GM18909 (cell line): ENCODE results near the gene TEX22.

Experiments
- ATAC-seq: cut with Tn5 transposase; IDR thresholded peaks from one replicate; pipeline ENCODE4 v1.9.1; 2021; ENCODE audit warnings: mild to moderate bottlenecking; ENCODE audit not compliant: unreplicated experiment, poor library complexity

The TEX22 gene

DNA sequence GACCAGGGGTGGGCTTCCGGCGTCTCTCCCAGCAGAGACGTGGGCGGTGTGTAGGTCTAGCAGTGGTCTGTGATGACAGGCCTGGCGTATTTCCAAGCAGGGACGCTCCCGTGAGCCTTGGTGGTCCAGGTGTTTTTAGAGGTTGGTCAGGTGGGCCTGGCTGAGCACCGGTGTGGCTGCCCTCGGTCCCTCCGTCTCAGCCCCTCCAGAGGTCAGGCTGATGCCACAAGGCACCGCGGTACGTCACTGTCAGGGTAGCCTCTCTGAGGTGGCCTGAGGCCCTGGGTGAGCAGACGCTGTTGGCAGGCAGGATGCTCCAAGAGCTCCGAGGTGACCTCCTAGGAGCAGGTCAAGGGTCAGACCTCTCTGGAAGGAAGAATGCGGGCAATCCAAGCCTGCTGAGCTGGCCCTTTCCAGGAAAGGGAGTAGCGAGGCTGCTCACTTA lies 34.8 kb downstream of the TEX22 start:
- no peak for ATAC-seq

DNA sequence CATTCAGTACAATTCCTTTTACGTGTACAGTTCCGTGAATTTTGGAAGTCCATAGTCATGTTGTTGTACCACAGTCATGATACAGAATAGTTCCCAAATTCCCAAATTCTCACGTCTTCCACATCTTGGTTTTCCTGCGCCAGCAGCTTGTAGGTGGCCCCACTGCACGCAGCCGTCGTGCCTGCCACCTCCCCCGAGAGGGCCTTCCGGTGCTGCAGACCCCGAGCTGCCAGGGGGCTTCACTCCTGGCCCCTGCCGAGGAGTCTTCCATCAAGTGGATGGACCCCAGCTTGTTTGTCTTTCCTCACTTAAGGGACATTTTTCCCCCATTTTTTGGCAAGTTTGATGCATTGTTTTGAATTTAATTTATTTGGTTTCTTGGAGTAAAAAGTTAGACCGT lies 38.1 kb downstream of the TEX22 start:
- no peak for ATAC-seq

DNA sequence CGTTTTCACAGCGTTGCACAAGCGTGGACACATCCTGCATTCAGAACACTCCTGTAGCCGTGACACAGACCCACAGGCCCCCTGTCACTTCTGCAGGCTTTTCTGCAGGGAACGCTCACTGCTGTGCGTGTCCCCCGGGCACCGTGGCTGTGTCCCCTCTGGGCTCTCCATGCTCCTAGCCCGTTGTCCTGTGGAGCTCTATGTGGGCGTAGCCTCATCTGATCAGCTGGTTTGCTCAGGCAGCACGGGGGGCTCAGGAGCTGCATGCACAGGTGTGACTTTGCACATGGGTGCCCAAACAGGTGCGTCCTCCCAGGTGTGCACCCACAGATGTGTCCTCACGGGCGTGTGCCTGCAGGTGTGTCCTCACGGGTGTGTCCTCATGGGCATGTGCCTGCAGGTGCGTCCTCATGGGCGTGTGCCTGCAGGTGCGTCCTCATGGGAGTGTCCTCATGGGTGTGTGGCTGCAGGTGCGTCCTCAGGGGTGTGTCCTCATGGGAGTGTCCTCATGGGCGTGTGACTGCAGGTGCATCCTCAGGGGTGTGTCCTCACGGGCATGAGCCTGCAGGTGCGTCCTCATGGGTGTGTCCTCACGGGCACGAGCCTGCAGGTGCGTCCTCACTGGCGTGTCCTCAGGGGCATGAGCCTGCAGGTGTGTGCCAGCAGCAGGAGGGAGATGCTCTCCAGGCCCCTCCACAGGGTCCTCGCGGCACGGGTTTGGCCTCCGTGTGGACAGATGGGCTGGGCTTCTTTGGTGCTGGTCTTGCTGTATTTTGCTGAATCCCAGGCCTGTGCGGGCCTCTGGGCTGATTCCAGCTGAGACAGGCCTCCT lies 38.8 kb downstream of the TEX22 start:
- ATAC-seq = no peak

DNA sequence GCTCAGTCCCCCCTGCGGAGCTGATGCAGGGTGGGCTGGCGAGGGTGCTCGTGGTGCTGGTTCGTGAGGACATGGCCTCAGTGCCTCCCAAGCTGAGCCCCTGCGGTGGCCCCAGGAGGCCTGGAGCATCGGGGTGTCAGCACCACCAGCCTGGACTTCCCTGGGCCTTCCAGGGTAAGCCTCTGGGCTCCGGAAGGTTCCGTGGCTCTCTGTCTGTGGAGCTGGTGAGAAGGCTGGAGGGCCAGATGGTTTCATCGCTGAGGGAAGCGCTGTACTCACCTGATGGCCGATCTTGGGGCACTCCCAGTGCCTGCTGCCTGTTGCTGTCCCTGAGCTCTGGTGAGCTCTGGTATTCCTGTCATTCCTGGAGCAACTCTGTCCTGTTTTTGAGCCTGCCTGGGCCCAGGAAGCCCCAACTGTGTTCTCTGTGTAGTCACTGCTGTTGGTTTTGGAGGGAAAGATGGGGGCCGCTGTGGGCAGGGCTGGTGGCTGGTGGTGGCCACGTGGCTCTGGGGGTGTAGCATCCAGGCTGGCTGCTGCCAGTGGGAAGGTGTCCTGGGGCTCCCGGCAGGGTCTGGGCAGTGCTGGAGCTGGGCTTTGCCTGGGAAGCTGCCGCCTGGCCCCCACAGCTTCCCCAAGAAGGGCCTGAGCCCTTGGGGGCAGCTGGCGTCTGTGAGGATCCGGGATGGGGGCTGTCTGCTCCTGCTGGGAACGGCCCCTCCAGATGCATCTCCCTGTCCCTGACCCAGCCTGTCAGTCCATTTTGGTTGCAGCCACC lies 39.6 kb downstream of the TEX22 start:
- ATAC-seq = no peak

DNA sequence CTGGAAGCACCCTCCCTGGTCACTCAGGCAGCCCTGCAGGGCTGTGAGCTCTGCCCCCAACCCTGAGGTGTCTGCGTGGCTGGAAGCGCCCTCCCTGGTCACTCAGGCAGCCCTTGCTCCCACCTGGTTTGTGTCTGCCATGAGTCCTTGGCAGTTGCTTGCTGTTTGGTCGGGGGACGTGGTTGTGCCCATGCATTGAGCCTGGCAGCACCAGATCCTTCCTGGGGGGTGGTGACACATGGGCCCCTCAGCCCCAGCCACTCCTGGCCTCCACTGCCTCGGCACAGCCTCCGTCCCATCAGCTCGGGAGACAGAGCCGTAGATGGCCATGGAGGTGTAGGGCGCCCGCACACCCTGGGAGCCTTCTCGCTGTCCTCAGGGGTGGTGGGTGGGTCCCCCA lies 40.8 kb downstream of the TEX22 start:
- ATAC-seq = no peak

DNA sequence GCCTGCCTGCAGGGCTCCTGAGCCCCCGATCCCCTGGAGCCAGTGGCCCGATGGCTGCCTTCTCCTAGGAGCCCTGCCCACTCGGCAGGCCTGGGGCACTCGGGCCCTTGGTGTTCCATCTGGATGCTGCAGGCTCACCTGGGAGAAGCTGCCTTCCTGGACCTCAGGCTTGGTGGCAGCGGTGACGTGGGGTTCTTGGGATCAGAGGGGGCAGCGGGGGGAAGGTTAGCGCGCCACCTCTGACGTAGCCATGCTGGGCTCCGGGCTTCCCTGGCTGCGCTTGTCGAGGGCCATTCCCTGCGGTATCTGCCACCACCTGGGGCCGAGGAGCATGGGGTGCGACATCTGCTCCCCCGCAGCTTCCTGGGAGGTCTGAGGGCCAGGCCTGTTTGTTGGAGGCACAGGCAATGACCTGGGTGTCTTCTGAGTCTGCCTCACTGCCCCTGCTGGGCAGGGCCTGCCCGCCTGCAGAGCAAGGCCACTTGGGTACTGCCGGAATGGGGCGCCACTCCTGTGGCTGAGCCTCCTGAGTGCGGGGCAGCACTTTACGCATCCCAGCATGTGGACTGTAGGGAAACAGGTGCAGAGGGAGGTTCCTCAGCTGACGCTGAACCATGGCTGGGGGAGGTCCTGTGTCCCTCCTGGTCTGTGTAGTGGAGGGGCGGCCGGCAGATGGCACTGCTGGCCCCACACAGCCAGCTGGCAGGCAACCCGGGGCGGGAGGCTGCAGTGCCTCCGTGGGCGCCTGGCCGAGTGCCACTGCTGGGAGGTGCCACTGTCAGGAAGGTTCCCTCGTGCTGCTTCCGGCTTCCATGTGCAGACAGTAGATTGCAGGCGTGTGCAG lies 41.6 kb downstream of the TEX22 start:
- no peak for ATAC-seq

DNA sequence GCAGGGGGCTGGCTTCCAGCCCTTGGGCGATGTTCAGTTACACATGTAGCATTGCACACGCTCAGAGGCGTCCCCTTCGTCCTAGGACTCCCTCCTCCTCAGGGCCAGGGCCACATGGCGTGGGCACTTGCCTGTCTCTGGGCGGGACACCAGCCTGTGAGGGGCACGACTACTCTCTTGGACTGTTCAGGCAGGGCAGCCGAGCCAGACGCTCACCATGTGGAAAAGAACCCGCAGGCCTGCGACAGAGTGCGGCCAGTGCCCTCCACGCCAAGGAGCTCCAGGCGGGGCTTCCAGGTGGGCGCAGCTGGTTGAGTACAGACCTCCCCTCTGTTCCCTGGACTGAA lies 42.2 kb downstream of the TEX22 start:
- no peak for ATAC-seq

DNA sequence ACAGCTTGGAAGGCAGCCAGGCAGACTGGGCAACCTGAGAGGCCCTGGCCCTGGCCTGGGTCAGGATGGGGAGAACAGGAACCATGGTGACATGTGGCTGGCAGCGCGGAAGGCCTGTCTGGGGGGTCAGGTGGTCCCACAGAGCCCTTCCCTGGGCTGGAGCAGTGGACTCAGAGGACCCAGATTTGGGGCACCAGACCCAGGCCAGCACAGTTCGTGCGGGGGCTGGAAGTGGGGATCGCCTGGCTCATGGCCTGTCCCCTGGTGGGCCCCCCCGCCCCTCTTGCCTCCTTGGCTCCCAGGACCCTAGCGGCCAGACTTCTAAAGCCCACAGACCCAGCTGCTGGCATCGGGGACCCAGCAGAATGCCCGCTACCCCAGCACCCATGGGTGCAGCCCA lies 42.7 kb downstream of the TEX22 start:
- no peak for ATAC-seq

DNA sequence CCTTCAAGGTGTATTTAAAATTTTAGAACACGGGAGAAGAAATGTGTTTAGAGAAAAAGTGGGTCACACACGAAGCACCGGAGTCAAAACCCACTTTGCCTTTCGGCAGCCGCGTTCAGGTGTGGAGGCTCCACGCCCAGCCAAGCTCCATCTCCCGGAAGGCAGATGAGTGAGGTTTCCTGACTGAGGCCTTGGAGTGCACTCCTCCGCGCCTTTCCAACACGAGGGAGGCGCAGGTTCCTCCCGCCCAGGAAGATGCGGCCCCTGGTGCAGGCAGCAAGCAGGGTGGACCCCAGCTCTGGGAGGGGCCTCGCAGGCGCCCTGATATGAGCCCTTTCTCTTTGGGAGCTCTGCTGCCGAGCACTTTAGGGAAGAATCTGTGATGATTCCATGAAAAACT lies 43.8 kb downstream of the TEX22 start:
- no peak for ATAC-seq

DNA sequence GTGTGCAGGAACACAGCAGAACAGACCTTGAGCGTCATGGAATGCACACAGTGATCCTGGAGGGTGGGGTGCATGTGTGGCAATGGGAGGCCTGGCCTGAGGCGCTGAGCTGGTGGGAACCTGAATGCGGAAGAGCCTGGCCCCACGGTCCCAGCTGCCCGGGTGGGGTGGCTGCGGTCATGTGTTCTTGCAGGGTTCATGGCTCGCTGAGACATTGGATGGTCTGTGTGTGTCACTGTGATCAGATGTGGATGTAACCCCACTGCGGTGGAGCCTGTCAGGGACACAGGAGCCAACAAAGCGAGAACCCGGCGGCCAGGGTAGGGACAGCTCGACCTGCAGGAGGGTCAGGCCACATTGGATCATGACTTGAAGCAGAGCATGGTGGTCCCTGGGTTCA lies 44.5 kb downstream of the TEX22 start:
- no peak for ATAC-seq

DNA sequence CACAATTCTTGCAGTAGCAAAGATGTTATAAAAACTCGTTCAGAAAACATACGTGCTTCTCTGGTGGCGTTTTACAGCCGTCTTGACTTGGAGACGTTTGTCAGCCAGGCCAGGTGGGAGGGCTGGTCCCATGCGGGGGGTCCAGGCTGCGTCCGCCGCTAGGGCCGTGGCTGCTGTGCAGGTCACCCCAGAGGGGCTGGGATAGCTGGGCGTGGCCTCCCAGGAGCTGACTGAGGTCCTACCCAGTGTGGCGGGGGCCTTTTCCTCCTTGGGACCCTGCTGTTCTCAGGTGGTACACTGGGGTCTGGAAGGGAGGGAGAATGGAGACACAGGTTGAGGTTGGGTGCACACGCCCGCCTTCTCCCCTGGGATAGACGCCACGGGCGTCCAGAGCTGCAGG lies 46.5 kb downstream of the TEX22 start:
- ATAC-seq = no peak

DNA sequence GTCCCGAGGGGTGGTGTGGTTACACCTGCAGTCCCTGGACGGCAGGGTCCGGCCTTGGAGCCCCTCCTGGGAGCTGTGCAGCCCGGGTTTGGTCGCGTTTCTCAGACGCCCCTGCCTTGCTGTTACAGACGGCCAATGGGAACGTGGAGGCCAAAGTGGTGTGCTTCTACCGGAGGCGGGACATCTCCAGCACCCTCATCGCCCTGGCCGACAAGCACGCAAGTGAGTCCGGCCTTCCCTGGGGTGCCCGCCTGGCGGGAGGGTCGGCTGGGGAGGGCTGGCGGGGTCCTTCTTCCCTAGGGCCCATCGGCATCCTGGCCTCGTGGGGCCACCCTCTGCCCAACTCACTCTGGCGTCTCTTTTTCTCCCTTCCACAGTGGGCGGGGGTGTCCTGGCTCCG lies 47.0 kb downstream of the TEX22 start:
- no peak for ATAC-seq

DNA sequence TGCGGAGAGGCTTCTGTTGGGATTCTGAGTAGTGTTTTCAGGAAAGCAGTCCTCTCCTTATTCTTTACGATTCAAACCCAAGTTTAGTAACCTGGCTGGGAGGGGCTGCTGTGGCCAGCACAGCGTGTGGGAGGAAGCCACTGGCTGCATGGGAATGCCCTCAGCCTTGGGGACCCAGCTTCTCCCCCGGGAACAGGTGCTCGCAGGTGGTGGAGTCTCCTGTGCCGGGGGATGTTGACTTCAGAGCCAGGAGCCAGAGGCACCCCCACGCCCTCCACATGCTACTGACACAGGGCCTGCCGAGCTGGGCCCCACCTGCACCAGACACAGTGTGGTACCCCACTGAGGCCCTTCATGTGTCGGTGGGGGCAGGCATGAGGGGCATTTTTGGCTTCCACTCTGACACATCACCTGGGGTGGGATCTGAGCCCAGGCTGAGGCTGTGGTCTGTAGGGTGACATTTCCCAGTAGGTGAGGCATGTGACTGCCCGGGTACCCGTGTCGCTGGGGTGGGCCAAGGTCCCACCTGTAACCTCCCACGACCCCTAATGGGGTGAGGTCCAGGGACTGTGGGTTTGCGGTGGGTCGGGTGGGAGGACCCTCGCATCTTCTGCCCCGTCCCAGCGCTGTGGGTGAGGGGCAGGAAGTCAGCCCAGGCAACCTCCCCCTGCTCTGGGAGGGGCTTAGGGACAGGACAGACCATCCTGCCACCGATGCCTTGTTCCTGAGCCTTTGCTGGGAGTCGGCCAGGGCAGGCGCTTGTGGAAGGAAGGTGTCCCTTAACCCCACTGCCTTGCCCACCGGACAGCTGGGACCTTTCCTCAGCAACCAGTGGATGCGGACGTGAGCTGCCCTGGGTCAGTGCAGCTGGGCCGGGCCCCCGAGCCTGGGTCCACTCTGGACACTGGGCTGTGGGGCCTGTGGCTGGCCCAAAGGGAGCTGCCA lies 47.8 kb downstream of the TEX22 start:
- ATAC-seq = no peak

DNA sequence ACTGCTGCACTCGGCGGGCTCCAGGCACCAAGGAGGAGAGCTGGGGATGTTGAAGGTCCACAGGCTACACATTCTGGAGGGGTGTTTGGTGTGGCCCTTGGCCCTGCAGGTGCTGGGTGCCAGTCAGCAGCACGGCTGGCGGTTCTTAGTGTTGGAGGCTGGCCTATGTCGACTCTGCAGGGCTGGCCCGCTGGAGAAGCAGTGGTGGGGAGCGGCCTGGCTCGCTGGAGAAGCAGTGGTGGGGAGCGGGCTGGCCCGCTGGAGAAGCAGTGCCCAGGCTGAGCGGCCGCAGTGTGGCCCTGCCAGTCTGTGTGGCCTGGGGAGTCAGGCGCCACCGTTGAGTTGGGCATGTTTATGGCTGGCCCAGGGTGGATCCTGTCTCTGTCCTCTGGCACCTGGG lies 48.6 kb downstream of the TEX22 start:
- no peak for ATAC-seq

DNA sequence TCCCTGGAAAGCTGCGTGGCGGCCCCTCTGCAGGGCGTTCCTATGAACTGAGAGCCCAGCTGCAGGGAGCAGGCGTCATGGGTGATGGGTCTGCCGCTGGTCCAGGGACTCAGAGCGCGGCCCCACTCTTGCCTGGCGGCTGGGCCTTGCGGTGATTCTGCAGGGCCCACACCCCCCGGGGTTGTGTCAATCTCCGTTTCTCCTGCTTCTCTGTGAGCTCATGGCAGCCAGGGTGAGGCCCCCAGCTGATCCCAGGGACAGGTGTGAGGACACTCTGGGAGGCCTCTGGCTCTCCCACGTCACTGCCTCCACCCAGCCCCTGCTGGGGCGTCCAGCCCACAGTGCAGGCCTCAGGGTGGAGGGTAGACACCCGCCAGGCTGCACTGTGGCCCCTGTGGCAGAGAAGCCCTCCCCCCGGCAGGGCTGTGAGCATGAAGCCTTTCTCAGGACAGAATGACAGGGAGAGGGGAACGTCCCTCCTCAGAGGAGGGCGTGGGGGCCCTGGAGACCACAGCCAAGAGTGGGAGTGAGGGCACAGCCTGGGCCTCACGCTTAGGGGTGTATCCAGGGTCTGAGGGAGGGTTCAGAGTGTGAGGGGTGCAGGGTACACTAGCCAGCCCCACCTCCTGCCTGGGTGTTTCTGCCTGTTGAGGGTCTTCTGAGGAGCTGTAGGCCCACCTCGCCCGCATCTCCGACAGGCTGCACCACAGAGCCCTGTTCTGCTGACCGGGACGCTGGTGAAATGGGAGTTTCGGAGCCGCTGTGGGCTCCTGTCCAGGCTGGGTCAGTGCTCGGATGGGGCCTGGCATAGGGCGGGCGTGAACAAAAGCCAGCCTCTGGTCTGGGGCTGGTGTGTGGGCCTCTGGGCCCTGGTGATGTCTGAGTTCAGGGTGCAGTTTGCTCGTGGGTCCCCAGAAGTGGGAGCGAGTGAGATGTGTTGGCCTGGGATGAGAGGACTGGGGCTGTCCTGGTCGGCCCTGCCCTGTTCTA lies 49.6 kb downstream of the TEX22 start:
- ATAC-seq = no peak

DNA sequence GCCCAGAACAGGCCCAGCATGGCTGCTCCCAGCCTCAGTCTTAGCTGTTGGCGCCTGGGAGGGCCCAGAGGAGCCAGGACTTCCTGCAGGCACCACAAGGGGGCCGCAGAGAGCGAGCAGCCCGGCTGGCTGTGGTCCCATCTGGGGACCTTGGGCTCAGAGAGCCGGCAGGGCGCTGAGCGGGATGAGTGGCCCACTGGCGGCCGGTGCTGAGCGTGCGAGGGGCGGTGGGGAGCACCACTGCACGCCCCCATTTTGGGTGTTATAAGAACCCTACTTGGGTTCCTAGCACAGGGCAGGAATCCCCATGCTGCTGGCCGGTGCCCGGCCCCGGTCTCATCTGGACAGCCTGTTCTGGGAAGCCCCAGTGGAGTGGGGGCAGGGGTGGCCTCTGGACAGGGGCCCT lies 50.4 kb downstream of the TEX22 start:
- ATAC-seq = no peak

DNA sequence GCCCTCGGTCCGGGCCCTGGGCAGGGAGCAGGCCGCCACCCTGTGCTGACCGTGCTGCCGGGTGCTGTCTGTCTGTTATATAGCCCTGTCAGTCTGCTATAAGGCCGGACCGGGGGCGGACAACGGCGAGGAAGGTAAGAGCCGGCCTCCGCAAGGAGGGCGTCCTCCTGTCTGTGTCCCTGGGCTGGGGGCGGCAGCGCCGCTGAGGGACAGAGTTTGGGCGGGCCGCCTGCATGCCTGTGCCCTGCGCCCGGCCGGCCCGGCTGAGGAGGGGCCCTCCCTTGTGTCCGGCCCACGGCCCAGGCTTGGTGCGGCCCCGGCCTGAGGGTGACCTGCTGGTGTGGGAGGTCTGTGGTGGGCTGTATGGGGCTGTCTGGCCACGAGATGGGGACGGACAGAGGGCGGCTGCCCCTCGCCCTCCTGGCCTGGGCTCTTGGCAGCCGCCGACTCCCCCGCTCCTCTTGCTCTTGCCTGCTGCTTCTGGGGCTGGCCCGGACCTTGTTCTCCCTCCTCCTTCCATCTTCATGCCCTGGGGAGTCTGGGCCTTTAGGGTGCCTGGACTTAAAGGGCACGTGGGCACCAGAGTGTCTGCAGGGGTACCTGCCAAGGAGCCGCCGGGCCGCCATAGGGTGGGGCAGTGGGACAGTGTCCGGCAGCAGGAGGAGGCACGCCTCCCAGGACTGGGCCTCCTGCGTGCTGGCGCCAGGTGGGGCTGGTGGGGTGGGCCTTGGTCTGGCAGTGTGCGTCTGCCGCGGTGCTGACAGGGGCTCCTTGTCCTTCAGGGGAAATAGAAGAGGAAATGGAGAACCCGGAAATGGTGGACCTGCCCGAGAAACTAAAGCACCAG lies 51.2 kb downstream of the TEX22 start:
- no peak for ATAC-seq

DNA sequence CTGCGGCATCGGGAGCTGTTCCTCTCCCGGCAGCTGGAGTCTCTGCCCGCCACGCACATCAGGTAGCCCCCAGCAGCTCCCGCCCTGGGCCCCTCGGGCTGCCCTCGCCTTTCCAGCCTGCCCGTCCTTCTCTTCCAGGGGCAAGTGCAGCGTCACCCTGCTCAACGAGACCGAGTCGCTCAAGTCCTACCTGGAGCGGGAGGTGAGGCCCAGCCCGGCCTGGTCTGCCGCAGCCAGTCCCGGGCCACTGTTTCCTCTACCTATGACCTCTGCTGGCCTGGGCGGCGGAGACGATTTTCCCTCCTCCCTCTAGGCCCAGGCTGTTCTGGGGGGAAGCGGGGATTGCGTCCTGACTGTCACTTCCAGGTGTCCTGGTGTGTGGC lies 51.8 kb downstream of the TEX22 start:
- no peak for ATAC-seq
